ENCODE data around the gene PCBP3.

The PCBP3 gene

GRCh38 chr21:45981151-45982091 is 337.9 kb downstream of the PCBP3 start, which contains the start of gene COL6A1:
COL6A1 (plus strand) TSS chr21:45981770; CDS start chr21:45981851, 81 bp downstream.
- DNase-seq (ENCODE audit: low read depth) = peak; percentile 86

DNA sequence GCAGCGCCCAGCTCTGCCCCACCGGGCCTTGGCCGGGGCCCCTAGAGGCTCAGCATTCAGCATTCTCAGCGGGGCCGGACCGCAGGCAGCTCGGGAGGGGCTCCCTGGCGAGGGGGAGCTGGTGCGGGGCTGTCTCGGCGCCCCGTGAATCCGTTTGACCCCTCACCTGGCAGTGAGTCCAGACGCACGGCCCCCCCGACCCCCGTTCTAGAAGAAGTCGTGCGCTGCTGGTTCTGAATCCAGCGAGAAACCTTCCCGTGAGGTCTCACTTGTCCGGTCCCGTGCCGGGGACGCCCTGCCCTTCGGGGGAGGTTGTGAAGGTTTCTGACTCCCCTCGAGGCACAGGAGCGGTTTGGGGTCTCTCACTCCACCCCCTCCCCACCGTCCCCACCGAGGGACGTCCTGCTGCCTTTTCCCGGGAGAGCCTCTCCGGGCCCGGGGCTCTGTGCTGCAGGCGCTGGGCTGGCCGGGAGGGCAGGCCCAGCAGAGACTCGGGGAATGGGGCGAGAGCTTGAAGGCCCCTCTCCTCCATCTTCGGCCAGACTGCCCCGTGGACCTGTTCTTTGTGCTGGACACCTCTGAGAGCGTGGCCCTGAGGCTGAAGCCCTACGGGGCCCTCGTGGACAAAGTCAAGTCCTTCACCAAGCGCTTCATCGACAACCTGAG is 338.7 kb downstream of the PCBP3 start:
- DNase-seq (ENCODE audit: low read depth) = no peak

DNA sequence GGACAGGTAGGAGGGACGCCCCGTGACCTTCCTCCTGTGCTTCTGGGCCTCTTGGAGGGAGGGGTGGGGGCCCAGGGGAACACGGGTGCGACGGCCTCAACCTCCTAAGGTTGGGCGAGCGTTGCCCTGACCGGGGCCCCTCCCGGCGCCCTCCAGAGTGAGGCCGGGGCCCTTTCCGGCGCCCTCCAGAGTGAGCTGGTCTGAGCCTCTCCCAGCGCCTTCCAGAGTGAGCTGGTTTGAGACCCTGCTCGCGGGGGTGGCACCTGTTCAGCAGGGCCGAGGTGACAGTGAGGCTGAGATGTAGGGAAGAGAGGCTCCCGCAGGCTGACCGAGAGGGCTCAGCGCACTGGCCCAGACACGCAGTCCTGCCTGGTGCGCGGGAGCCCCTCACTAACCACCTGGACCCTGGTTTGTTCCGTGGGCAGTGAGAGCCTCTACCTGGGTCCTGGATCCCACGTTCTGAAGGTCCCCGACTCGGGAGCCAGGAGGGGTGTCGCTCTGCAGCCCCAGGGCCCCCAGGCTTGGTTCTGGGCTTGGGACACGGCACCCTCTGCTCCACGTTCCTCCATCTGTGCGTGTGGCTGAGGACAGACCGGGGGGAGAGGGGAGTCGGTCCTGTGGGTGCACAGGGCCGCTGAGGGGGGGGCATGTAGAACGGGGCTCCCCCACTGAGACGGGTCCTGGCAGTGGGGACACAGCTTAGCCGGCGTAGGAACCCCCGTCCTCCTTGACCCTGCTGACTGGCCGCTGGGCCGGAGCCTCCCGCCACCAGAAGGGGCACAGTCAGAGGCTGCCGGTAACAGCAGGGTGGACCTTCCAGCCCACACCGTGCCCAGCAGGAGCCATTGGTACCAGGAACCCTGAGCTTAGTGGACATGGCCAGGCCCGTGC is 339.5 kb downstream of the PCBP3 start:
- DNase-seq (ENCODE audit: low read depth) = no peak

- no peak for DNase-seq (ENCODE audit: low read depth)
Measured at GRCh38 chr21:45983649-45983965, 340.1 kb downstream of the PCBP3 start.

- no peak for DNase-seq (ENCODE audit: low read depth)
Measured at GRCh38 chr21:45983981-45984551, 340.5 kb downstream of the PCBP3 start.

DNA sequence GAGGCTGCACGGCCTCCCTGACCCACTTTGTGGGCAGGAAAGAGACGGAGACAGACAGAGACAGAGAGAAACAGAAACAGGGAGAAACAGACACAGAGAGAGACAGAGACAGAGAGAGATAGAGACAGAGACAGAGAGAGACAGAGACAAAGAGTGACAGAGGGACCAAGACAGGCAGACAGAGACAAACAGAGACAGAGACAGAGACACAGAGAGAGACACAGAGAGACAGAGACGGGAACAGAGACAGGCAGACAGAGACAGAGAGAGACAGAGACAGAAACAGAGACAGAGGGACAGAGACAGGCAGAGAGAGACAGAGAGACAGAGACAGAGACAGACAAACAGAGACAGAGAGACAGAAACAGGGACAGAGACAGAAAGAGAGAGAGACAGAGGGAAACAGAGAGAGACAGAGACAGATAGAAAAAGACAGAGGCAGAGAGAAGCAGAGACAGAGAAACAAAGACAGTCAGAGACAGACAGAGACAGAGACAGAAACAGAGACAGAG is 341.1 kb downstream of the PCBP3 start:
- no peak for DNase-seq (ENCODE audit: low read depth)

- no peak for DNase-seq (ENCODE audit: low read depth)
Measured at GRCh38 chr21:45985471-45986315, 342.2 kb downstream of the PCBP3 start.

DNA sequence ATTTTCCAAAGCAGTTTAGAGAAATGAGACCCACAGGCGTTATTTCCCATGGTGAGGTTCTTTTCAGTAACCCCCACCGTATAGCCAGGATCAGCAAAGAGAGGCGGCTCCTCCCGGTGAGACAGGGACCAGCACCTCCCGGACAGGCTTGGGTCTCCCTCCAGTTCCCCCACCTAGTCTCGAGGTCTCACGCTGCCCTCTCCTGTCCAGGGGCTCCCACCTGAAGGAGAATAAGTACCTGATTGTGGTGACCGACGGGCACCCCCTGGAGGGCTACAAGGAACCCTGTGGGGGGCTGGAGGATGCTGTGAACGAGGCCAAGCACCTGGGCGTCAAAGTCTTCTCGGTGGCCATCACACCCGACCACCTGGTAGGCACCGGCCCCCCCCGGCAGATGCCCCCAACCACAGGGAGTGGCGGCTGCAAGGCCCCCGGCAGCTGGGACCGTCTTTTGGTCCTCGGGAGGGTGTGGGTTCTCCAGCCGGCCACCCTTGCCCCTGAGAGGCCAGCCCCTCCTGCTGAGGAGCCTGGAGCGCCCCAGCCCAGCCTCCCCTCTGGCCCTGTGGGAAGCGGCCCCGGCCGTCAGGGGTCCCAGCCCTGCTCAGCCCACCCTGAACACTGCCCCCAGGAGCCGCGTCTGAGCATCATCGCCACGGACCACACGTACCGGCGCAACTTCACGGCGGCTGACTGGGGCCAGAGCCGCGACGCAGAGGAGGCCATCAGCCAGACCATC is 343.0 kb downstream of the PCBP3 start:
- DNase-seq (ENCODE audit: low read depth) = no peak

DNA sequence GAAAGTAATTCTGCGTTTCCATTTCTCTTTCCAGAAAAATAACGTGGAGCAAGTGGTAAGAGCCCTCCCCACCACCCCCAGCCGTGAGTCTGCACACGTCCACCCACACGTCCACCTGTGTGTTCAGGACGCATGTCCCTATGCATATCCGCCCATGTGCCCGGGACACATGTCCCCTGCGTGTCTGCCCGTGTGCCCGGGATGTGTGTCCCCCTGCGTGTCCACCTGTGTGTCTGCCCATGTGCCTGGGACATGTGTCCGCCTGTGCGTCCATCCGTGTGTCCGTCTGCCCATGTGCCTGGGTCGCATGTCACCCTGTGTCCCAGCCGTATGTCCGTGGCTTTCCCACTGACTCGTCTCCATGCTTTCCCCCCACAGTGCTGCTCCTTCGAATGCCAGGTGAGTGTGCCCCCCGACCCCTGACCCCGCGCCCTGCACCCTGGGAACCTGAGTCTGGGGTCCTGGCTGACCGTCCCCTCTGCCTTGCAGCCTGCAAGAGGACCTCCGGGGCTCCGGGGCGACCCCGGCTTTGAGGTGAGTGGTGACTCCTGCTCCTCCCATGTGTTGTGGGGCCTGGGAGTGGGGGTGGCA is 343.7 kb downstream of the PCBP3 start:
- no peak for DNase-seq (ENCODE audit: low read depth)

- DNase-seq (ENCODE audit: low read depth) = no peak
Measured at GRCh38 chr21:45988366-45989347, 345.1 kb downstream of the PCBP3 start.

- no peak for DNase-seq (ENCODE audit: low read depth)
Measured at GRCh38 chr21:45989355-45990048, 346.0 kb downstream of the PCBP3 start.

DNA sequence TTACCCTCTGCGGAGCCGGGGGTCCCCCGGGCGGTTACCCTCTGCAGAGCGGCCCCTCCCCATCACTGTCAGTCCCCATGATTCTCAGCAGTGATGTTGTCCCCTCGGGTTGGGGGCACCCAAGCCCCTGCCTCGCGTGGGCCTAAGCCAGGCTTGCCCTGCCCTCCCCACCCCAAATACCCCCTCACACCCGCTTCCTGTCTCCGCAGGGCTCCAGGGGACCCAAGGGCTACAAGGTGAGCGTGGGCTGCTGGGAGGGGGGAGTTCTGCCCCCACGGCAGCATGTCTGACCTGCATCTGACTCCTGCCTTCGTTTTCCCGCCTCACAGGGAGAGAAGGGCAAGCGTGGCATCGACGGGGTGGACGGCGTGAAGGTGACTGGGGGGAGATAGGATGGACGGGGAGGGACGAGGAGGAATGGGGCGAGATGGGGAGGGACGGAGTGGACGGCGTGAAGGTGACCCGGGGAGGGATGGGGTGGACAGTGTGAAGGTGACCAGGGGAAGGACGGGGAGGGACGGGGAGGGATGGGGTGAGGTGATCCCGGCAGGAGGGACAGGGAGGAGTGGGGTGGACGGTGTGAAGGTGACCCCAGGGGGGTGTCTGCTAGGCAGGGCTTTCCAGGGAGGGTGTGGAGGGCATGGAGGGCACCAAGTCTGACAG is 346.7 kb downstream of the PCBP3 start:
- DNase-seq (ENCODE audit: low read depth) = no peak

GRCh38 chr21:45990741-45991605 is 347.4 kb downstream of the PCBP3 start:
- no peak for DNase-seq (ENCODE audit: low read depth)

DNA sequence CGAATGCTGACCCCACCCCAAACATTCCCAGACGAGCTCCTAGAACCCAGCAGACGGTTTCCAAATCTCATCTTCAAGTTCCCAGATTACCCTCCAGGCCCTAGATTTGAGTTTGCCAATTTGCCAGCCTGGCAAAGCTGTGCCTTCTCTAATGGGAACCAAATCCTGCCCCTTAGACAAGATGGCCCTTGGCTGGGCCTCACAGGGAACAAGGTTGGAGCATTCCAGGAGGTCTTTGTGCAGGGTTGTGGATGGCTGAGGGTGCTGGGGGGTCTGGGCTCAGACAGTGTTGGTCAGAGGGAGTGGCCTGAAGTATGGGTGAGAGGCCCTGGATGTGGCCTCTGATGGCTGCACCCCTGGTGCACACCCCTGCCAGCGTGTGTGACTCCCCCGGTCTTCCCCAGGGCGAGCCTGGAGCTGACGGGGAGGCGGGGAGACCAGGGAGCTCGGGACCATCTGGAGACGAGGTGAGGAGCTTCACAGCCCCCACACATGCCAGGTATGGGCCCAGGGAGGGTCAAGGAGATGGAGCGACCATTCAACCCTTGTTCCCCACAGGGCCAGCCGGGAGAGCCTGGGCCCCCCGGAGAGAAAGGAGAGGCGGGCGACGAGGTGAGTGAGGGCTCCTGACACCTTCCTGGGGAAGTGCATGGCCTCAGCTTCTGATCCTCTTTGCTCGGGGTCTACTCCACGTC is 348.2 kb downstream of the PCBP3 start:
- no peak for DNase-seq (ENCODE audit: low read depth)
